ENCODE results near the gene PDZD2.
"Not testable (repeated sequence)": the region's sequence is repeated elsewhere in the genome, so short reads cannot be mapped to it uniquely, and the experiment has no call there.

The PDZD2 gene

DNA sequence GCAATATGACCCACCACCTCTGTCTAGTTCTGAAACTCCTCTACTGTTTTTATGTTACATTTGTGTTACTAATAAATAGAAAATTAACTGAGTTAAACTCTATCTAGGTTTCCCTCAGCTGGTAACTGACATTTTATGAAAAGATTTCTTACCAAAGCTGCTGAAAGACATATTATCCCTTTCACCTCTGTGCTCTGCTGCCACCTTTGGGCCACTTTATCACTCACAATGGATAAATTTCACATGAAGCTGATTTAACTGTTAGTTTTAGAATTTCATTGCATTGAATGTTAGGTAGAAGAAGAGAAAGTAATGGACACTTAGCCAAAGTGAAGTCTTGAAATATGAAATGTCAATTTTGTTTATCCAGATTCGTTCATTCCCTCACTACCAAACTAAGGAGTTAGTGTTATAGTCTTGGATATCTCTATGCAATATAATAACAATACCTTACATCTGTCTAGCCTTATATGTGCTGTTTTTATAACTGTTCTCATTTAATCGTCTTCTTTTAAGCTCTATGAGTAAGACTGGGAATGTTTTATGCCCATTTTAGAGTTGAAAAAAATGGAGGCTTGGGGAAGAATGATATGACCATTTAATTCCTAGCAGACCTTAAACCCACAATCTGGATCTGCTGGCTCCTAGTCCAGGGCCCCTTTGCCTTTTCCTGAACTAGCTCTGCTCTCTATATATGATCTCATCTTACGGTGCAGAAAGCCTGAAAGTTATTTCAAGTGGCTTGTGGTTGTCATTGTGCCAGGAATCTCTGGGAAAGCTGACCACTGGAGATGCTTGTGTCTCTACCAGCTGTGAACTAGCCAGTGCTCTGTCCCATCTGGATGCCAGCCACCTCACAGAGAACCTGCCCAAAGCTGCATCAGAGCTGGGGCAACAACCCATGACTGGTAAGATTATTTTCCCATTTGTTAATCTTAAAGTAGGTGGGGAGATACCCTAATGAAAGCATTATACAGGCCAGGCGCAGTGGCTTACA is 438.1 kb downstream of the PDZD2 start:
- H3K9ac ChIP-seq, result no peak overlapping the region

DNA sequence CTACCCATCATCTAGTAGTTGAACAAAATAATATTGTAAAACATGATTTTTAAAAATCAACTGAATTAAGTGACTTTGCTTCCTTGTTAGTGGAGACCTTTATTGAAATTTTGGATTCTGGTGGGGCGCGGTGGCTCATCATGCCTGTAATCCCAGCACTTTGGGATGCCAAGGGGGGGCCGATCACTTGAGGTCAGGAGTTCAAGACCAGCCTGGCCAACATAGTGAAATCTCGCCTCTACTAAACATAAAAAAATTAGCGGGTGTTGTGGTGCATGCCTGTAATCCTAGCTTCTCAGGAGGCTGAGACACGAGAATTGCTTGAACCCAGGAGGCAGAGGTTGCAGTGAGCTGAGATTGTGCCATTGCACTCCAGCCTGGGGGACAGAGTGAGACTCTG is 439.9 kb downstream of the PDZD2 start:
- H4K20me1 ChIP-seq, H3K36me3 ChIP-seq, H3K4me2 ChIP-seq, H3K27ac ChIP-seq, H3K4me3 ChIP-seq, H3K9ac ChIP-seq, H3K9me3 ChIP-seq, H3K27me3 ChIP-seq, H3K4me1 ChIP-seq: not testable (repeated sequence)

More for the DNA sequence above, 438.1 kb downstream of the PDZD2 start:
- Histone ChIP-seq H3K27ac (no peak overlapping the region), H3K36me3 (no peaks in the 10 kb centered on the region), H3K9me3 (no peaks in the 10 kb centered on the region), H3K4me2 (no peak overlapping the region), H3K4me3 (no peak overlapping the region), H3K4me1 (no peaks in the 10 kb centered on the region), H3K27me3 (no peaks in the 10 kb centered on the region), H4K20me1 (no peaks in the 10 kb centered on the region)
- TF ChIP-seq Cebpa-rat (IDR thresholded peaks at IDR 0.05), result no peak

DNA sequence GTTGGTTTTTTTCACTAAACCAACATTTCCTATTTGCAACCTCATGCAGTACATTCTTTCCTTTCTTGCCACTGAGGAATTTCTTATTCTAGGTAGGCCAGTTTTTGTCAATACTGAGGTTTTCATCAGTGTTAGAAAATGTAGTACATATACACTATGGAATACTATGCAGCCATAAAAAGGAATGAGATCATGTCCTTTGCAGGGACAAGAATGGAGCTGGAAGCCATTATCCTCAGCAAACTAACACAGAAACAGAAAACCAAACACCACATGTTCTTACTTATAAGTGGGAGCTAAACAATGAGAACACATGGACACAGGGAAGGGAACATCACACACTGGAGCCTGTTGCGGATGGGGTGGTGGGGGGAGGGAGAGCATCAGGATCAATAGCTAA is 441.6 kb downstream of the PDZD2 start:
- not testable (repeated sequence) for H3K36me3 ChIP-seq, H3K4me3 ChIP-seq, H3K27me3 ChIP-seq, H4K20me1 ChIP-seq, H3K9me3 ChIP-seq, H3K4me1 ChIP-seq, H3K4me2 ChIP-seq, H3K27ac ChIP-seq, H3K9ac ChIP-seq

DNA sequence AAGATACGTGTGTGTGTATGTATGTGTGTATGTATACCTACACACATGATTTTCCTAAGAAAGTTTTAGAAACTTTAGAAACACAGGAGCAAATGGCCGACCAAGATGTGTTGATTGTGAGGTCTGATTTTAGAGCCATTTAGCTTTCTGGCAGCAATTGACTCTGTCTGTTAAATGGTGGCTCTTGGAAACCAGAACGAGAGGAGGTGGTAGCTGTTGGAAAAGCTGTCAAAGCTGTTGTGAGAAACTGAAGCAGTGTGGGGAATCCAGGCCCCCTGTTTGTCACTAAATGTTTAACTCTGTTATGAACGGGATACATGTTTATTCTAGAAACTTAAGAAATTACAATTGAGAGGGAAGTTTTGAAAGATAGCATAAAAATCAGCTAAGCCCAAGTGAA is 443.8 kb downstream of the PDZD2 start:
- H3K27ac ChIP-seq, result no peak overlapping the region
- H3K4me2 ChIP-seq, result no peak overlapping the region
- H3K27me3 ChIP-seq, result no peaks in the 10 kb centered on the region
- TF ChIP-seq Cebpa-rat (IDR thresholded peaks at IDR 0.05), result no peak
- H3K4me3 ChIP-seq, result no peak overlapping the region
- H4K20me1 ChIP-seq, result no peaks in the 10 kb centered on the region
- H3K9me3 ChIP-seq, result no peaks in the 10 kb centered on the region
- no peak overlapping the region for H3K9ac ChIP-seq
- H3K36me3 ChIP-seq, result no peaks in the 10 kb centered on the region
- no peaks in the 10 kb centered on the region for H3K4me1 ChIP-seq

DNA sequence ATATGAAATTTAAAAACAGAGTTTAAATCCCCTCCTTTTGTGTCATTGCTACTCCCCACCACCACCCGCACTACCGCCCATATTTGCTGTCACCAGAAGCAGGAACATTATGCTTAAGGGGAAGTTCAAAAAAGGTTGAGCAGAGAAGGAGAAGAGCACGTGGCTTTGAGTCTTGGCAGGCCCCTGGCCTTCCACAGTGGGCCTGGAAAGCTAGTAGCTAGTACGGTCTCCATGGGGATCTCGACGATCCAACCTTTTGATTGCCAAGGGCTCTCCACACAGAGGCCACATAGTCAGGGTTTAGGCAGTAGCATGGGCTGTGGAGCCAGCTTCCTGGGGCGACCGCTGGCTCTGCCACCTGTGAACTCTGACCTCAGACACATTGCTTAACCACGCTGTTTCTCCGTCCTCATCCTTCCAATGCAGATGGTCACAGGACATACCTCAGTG is 445.1 kb downstream of the PDZD2 start:
- Histone ChIP-seq H3K4me1 (no peaks in the 10 kb centered on the region), H4K20me1 (no peaks in the 10 kb centered on the region), H3K27ac (no peak overlapping the region), H3K36me3 (no peaks in the 10 kb centered on the region), H3K9ac (no peak overlapping the region), H3K27me3 (no peaks in the 10 kb centered on the region), H3K4me3 (no peak overlapping the region), H3K9me3 (no peaks in the 10 kb centered on the region), H3K4me2 (no peak overlapping the region)
- no peak for TF ChIP-seq Cebpa-rat (IDR thresholded peaks at IDR 0.05)

DNA sequence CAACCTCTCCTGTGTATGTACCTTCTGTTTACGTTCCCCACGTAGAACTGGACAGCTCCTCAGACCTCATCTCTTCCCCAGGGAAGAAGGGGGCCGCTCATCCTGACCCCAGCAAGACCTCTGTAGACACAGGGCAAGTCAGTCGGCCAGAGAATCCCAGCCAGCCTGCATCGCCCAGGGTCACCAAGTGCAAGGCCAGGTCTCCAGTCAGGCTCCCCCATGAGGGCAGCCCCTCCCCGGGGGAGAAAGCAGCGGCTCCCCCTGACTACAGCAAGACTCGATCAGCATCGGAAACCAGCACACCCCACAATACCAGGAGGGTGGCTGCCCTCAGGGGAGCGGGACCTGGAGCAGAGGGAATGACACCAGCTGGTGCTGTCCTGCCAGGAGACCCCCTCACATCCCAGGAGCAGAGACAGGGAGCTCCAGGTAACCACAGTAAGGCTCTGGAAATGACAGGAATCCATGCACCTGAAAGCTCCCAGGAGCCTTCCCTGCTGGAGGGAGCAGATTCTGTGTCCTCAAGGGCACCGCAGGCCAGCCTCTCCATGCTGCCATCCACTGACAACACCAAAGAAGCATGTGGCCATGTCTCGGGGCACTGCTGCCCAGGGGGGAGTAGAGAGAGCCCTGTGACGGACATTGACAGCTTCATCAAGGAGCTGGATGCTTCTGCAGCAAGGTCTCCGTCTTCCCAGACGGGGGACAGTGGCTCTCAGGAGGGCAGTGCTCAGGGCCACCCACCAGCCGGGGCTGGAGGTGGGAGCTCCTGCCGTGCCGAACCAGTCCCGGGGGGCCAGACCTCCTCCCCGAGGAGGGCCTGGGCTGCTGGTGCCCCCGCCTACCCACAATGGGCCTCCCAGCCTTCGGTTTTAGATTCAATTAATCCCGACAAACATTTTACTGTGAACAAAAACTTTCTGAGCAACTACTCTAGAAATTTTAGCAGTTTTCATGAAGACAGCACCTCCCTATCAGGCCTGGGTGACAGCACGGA is 448.5 kb downstream of the PDZD2 start:
- Histone ChIP-seq H3K9me3 (no peaks in the 10 kb centered on the region), H3K4me3 (no peak overlapping the region), H3K4me2 (no peak overlapping the region), H3K27ac (no peak overlapping the region), H3K36me3 (no peaks in the 10 kb centered on the region), H3K9ac (no peak overlapping the region), H3K27me3 (no peaks in the 10 kb centered on the region), H3K4me1 (no peaks in the 10 kb centered on the region), H4K20me1 (no peaks in the 10 kb centered on the region)
- no peak for TF ChIP-seq Cebpa-rat (IDR thresholded peaks at IDR 0.05)

DNA sequence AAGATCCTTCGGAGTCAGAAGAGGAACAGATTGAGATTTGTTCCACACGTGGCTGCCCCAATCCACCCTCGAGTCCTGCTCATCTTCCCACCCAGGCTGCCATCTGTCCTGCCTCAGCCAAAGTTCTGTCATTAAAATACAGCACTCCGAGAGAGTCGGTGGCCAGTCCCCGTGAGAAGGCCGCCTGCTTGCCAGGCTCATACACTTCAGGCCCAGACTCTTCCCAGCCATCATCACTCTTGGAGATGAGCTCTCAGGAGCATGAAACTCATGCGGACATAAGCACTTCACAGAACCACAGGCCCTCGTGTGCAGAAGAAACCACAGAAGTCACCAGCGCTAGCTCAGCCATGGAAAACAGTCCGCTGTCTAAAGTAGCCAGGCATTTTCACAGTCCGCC is 449.3 kb downstream of the PDZD2 start:
- no peak overlapping the region for H3K9ac ChIP-seq
- H3K9me3 ChIP-seq, result no peaks in the 10 kb centered on the region
- no peak overlapping the region for H3K27ac ChIP-seq
- H3K36me3 ChIP-seq, result no peaks in the 10 kb centered on the region
- no peak overlapping the region for H3K4me2 ChIP-seq
- H3K4me1 ChIP-seq, result no peaks in the 10 kb centered on the region
- no peaks in the 10 kb centered on the region for H4K20me1 ChIP-seq
- H3K4me3 ChIP-seq, result no peak overlapping the region
- H3K27me3 ChIP-seq, result no peaks in the 10 kb centered on the region
- no peak for TF ChIP-seq Cebpa-rat (IDR thresholded peaks at IDR 0.05)

DNA sequence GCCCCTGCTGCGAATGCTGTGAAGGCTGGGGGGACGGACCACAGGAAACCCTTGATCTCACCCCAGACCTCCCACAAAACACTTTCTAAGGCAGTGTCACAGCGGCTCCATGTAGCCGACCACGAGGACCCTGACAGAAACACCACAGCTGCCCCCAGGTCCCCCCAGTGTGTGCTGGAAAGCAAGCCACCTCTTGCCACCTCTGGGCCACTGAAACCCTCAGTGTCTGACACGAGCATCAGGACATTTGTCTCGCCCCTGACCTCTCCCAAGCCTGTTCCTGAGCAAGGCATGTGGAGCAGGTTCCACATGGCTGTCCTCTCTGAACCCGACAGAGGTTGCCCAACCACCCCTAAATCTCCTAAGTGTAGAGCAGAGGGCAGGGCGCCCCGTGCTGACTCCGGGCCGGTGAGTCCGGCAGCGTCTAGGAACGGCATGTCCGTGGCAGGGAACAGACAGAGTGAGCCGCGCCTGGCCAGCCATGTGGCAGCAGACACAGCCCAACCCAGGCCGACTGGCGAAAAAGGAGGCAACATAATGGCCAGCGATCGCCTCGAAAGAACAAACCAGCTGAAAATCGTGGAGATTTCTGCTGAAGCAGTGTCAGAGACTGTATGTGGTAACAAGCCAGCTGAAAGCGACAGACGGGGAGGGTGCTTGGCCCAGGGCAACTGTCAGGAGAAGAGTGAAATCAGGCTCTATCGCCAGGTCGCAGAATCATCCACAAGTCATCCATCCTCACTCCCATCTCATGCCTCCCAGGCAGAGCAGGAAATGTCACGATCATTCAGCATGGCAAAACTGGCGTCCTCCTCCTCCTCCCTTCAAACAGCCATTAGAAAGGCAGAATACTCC is 450.4 kb downstream of the PDZD2 start:
- Histone ChIP-seq H3K9me3 (no peaks in the 10 kb centered on the region), H3K27me3 (no peaks in the 10 kb centered on the region), H3K4me1 (no peaks in the 10 kb centered on the region), H3K9ac (no peak overlapping the region), H4K20me1 (no peaks in the 10 kb centered on the region), H3K27ac (no peak overlapping the region), H3K36me3 (no peaks in the 10 kb centered on the region), H3K4me3 (no peak overlapping the region), H3K4me2 (no peak overlapping the region)
- no peak for TF ChIP-seq Cebpa-rat (IDR thresholded peaks at IDR 0.05)

DNA sequence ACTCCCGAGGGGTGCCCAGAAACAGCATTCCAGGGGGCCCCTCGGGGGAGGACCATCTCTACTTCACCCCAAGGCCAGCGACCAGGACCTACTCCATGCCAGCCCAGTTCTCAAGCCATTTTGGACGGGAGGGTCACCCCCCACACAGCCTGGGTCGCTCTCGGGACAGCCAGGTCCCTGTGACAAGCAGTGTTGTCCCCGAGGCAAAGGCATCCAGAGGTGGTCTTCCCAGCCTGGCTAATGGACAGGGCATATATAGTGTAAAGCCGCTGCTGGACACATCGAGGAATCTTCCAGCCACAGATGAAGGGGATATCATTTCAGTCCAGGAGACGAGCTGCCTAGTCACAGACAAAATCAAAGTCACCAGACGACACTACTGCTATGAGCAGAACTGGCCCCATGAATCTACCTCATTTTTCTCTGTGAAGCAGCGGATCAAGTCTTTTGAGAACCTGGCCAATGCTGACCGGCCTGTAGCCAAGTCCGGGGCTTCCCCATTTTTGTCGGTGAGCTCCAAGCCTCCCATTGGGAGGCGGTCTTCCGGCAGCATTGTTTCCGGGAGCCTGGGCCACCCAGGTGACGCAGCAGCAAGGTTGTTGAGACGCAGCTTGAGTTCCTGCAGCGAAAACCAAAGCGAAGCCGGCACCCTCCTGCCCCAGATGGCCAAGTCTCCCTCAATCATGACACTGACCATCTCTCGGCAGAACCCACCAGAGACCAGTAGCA is 451.3 kb downstream of the PDZD2 start:
- no peaks in the 10 kb centered on the region for H3K9me3 ChIP-seq
- no peaks in the 10 kb centered on the region for H3K4me1 ChIP-seq
- no peak overlapping the region for H3K4me2 ChIP-seq
- no peak overlapping the region for H3K27ac ChIP-seq
- no peak overlapping the region for H3K9ac ChIP-seq
- no peak for TF ChIP-seq Cebpa-rat (IDR thresholded peaks at IDR 0.05)
- H3K27me3 ChIP-seq, result no peaks in the 10 kb centered on the region
- no peaks in the 10 kb centered on the region for H3K36me3 ChIP-seq
- no peak overlapping the region for H3K4me3 ChIP-seq
- H4K20me1 ChIP-seq, result no peaks in the 10 kb centered on the region
